ENCODE results near the gene OTOA.

Gene OTOA

GRCh38 chr16:21702276-21702675 lies 38.5 kb downstream of the OTOA start:
- Histone ChIP-seq H3K4me3 (ENCODE audit: low read depth, low read length) (no peak overlapping the region), H2AFZ (ENCODE audit: insufficient read depth, low read length, poor library complexity) (no peak overlapping the region), H3K23ac (ENCODE audit: low read length) (no peak overlapping the region), H2BK5ac (ENCODE audit: low read depth, low read length, poor library complexity) (no peak overlapping the region), H3K36me3 (ENCODE audit: control insufficient read depth in 1 of 2, insufficient read depth in 2 of 2, low read length in 2 of 2) (no peaks in the 10 kb centered on the region), H3K14ac (ENCODE audit: low read length) (no peak overlapping the region), H3K4ac (ENCODE audit: low read depth, low read length) (no peak overlapping the region), H3K79me1 (ENCODE audit: low read length) (no peaks in the 10 kb centered on the region), H3K9me3 (ENCODE audit: insufficient read depth, low read depth, low read length) (no peaks in the 10 kb centered on the region), H2AK5ac (ENCODE audit: low read length) (no peak overlapping the region), H3K27ac (ENCODE audit: low read depth, low read length) (no peak overlapping the region), H3K4me1 (ENCODE audit: control insufficient read depth in 1 of 2, insufficient read depth in 2 of 2, low read length in 2 of 2) (no peaks in the 10 kb centered on the region), H3K27me3 (ENCODE audit: insufficient read depth, low read length) (no peaks in the 10 kb centered on the region), H2BK12ac (ENCODE audit: low read length) (no peak overlapping the region), H3K79me2 (ENCODE audit: control insufficient read depth, insufficient read depth, low read length, poor library complexity) (no peaks in the 10 kb centered on the region), H4K12ac (ENCODE audit: low read depth, low read length) (no peak overlapping the region), H4K91ac (ENCODE audit: low read depth, low read length) (no peak overlapping the region), H3K18ac (ENCODE audit: low read length) (no peak overlapping the region), H2BK120ac (ENCODE audit: insufficient read depth, low read length, poor library complexity) (no peak overlapping the region), H4K8ac (ENCODE audit: low read depth, low read length) (no peak overlapping the region), H3K4me2 (ENCODE audit: low read length) (no peak overlapping the region), H3K9ac (ENCODE audit: low read length) (no peak overlapping the region)
- no peak for DNase-seq
- no CpG with 5 or more reads among the region's 3 CpGs for WGBS (ENCODE audit: extremely low coverage, insufficient coverage, insufficient read length)

GRCh38 chr16:21703156-21703555 lies 39.4 kb downstream of the OTOA start:
- H3K23ac ChIP-seq (ENCODE audit: low read length): no peak overlapping the region
- H3K14ac ChIP-seq (ENCODE audit: low read length): no peak overlapping the region
- no peak overlapping the region for H3K27ac ChIP-seq (ENCODE audit: low read depth, low read length)
- H2BK5ac ChIP-seq (ENCODE audit: low read depth, low read length, poor library complexity): no peak overlapping the region
- no peak overlapping the region for H3K4ac ChIP-seq (ENCODE audit: low read depth, low read length)
- H2BK12ac ChIP-seq (ENCODE audit: low read length): no peak overlapping the region
- no peaks in the 10 kb centered on the region for H3K27me3 ChIP-seq (ENCODE audit: insufficient read depth, low read length)
- H3K79me1 ChIP-seq (ENCODE audit: low read length): no peaks in the 10 kb centered on the region
- no peak overlapping the region for H2AK5ac ChIP-seq (ENCODE audit: low read length)
- no peak overlapping the region for H4K8ac ChIP-seq (ENCODE audit: low read depth, low read length)
- DNase-seq: no peak
- no peaks in the 10 kb centered on the region for H3K36me3 ChIP-seq (ENCODE audit: control insufficient read depth in 1 of 2, insufficient read depth in 2 of 2, low read length in 2 of 2)
- no peak overlapping the region for H2BK120ac ChIP-seq (ENCODE audit: insufficient read depth, low read length, poor library complexity)
- H3K18ac ChIP-seq (ENCODE audit: low read length): no peak overlapping the region
- no peaks in the 10 kb centered on the region for H3K9me3 ChIP-seq (ENCODE audit: insufficient read depth, low read depth, low read length)
- no peak overlapping the region for H2AFZ ChIP-seq (ENCODE audit: insufficient read depth, low read length, poor library complexity)
- H3K9ac ChIP-seq (ENCODE audit: low read length): no peak overlapping the region
- H3K4me1 ChIP-seq (ENCODE audit: control insufficient read depth in 1 of 2, insufficient read depth in 2 of 2, low read length in 2 of 2): no peaks in the 10 kb centered on the region
- WGBS (ENCODE audit: extremely low coverage, insufficient coverage, insufficient read length): no CpG with 5 or more reads among the region's 2 CpGs
- H3K79me2 ChIP-seq (ENCODE audit: control insufficient read depth, insufficient read depth, low read length, poor library complexity): no peaks in the 10 kb centered on the region
- H3K4me2 ChIP-seq (ENCODE audit: low read length): no peak overlapping the region
- H3K4me3 ChIP-seq (ENCODE audit: low read depth, low read length): no peak overlapping the region
- no peak overlapping the region for H4K91ac ChIP-seq (ENCODE audit: low read depth, low read length)
- no peak overlapping the region for H4K12ac ChIP-seq (ENCODE audit: low read depth, low read length)

- H2BK5ac ChIP-seq (ENCODE audit: low read depth, low read length, poor library complexity): no peak overlapping the region
- no peak overlapping the region for H3K4me3 ChIP-seq (ENCODE audit: low read depth, low read length)
- H2BK120ac ChIP-seq (ENCODE audit: insufficient read depth, low read length, poor library complexity): no peak overlapping the region
- no peak overlapping the region for H3K18ac ChIP-seq (ENCODE audit: low read length)
- no peaks in the 10 kb centered on the region for H3K9me3 ChIP-seq (ENCODE audit: insufficient read depth, low read depth, low read length)
- no peak for DNase-seq
- no peak overlapping the region for H3K4me2 ChIP-seq (ENCODE audit: low read length)
- no peaks in the 10 kb centered on the region for H3K36me3 ChIP-seq (ENCODE audit: control insufficient read depth in 1 of 2, insufficient read depth in 2 of 2, low read length in 2 of 2)
- H3K27me3 ChIP-seq (ENCODE audit: insufficient read depth, low read length): no peaks in the 10 kb centered on the region
- WGBS (ENCODE audit: extremely low coverage, insufficient coverage, insufficient read length): no CpG with 5 or more reads among the region's 5 CpGs
- H2BK12ac ChIP-seq (ENCODE audit: low read length): no peak overlapping the region
- H3K4ac ChIP-seq (ENCODE audit: low read depth, low read length): no peak overlapping the region
- H3K27ac ChIP-seq (ENCODE audit: low read depth, low read length): no peak overlapping the region
- H4K12ac ChIP-seq (ENCODE audit: low read depth, low read length): no peak overlapping the region
- no peak overlapping the region for H3K14ac ChIP-seq (ENCODE audit: low read length)
- H4K8ac ChIP-seq (ENCODE audit: low read depth, low read length): no peak overlapping the region
- no peak overlapping the region for H3K23ac ChIP-seq (ENCODE audit: low read length)
- no peak overlapping the region for H2AFZ ChIP-seq (ENCODE audit: insufficient read depth, low read length, poor library complexity)
- H3K79me1 ChIP-seq (ENCODE audit: low read length): no peaks in the 10 kb centered on the region
- no peak overlapping the region for H4K91ac ChIP-seq (ENCODE audit: low read depth, low read length)
- H3K79me2 ChIP-seq (ENCODE audit: control insufficient read depth, insufficient read depth, low read length, poor library complexity): no peaks in the 10 kb centered on the region
- H2AK5ac ChIP-seq (ENCODE audit: low read length): no peak overlapping the region
- no peak overlapping the region for H3K9ac ChIP-seq (ENCODE audit: low read length)
- H3K4me1 ChIP-seq (ENCODE audit: control insufficient read depth in 1 of 2, insufficient read depth in 2 of 2, low read length in 2 of 2): no peaks in the 10 kb centered on the region
Measured at GRCh38 chr16:21703589-21704174, 39.9 kb downstream of the OTOA start.

GRCh38 chr16:21704266-21704665 lies 40.5 kb downstream of the OTOA start:
- Histone ChIP-seq H2BK5ac (ENCODE audit: low read depth, low read length, poor library complexity) (no peak overlapping the region), H3K23ac (ENCODE audit: low read length) (no peak overlapping the region), H2BK12ac (ENCODE audit: low read length) (no peak overlapping the region), H3K18ac (ENCODE audit: low read length) (no peak overlapping the region), H3K36me3 (ENCODE audit: control insufficient read depth in 1 of 2, insufficient read depth in 2 of 2, low read length in 2 of 2) (no peaks in the 10 kb centered on the region), H3K4me2 (ENCODE audit: low read length) (no peak overlapping the region), H3K9me3 (ENCODE audit: insufficient read depth, low read depth, low read length) (no peaks in the 10 kb centered on the region), H3K27me3 (ENCODE audit: insufficient read depth, low read length) (no peaks in the 10 kb centered on the region), H3K27ac (ENCODE audit: low read depth, low read length) (no peak overlapping the region), H2AK5ac (ENCODE audit: low read length) (no peak overlapping the region), H3K4me3 (ENCODE audit: low read depth, low read length) (no peak overlapping the region), H3K4me1 (ENCODE audit: control insufficient read depth in 1 of 2, insufficient read depth in 2 of 2, low read length in 2 of 2) (no peaks in the 10 kb centered on the region), H4K8ac (ENCODE audit: low read depth, low read length) (no peak overlapping the region), H3K79me2 (ENCODE audit: control insufficient read depth, insufficient read depth, low read length, poor library complexity) (no peaks in the 10 kb centered on the region), H4K91ac (ENCODE audit: low read depth, low read length) (no peak overlapping the region), H2BK120ac (ENCODE audit: insufficient read depth, low read length, poor library complexity) (no peak overlapping the region), H3K14ac (ENCODE audit: low read length) (no peak overlapping the region), H3K4ac (ENCODE audit: low read depth, low read length) (no peak overlapping the region), H2AFZ (ENCODE audit: insufficient read depth, low read length, poor library complexity) (no peak overlapping the region), H3K79me1 (ENCODE audit: low read length) (no peaks in the 10 kb centered on the region), H3K9ac (ENCODE audit: low read length) (no peak overlapping the region), H4K12ac (ENCODE audit: low read depth, low read length) (no peak overlapping the region)
- DNase-seq: no peak
- WGBS (ENCODE audit: extremely low coverage, insufficient coverage, insufficient read length): no CpG with 5 or more reads among the region's 5 CpGs
